Mucosa of descending colon (tissue), 3 donors: ENCODE data around the gene MACROH2A1. TPM values are rescaled to one million over a fixed set of nuclear protein-coding genes. Genes with fewer than 3 reads are reported as not detected.

Experiments
- ATAC-seq: fragments of 200-7000 bp; cut with Tn5 transposase; one replicate; pipeline ENCODE4 v1.9.1; 2020; ENCODE audit warnings: mild to moderate bottlenecking, moderate library complexity
- DNase-seq, 3 donors: peaks; one replicate each; pipeline ENCODE4 v3.0.0-alpha.2; 2020
- H3K36me3 ChIP-seq: fragments of 200-600 bp; one replicate; pipeline ENCODE4 v1.8.0; 2021; ENCODE audit warnings: low read depth, mild to moderate bottlenecking
- H3K4me1 ChIP-seq: fragments of 200-600 bp; one replicate; pipeline ENCODE4 v1.8.0; 2021; ENCODE audit warnings: low read depth, mild to moderate bottlenecking
- H3K4me3 ChIP-seq: fragments of 200-600 bp; one replicate; pipeline ENCODE4 v1.8.0; 2021; ENCODE audit warnings: mild to moderate bottlenecking
- H3K9me3 ChIP-seq: fragments of 200-600 bp; one replicate; pipeline ENCODE4 v1.8.0; 2021; ENCODE audit warnings: mild to moderate bottlenecking
- CTCF ChIP-seq: fragments of 200-600 bp; IDR thresholded peaks from one replicate; pipeline ENCODE4 v1.8.0; 2022; ENCODE audit warnings: antibody characterized with exemption, mild to moderate bottlenecking
- intact Hi-C, 2 donors: fragments of 100-400 bp; cut with DNase I in 1 of 2; cut with micrococcal nuclease in 1 of 2; formaldehyde crosslinking; loops; one replicate each; pipeline versions ENCODE4 v1.11.0 to v1.11.1; 2022; cut with DNase I, micrococcal nuclease
- total RNA-seq, 3 donors: library from RNA; stranded (reverse); fragmentation: NEBNext Ultra II Directional in 2 of 3; extraction: Animal tissue kit (Norgen Biotek cat#: 25700) in 2 of 3; gene quantifications; one replicate each; pipeline versions ENCODE4 v1.2.1 to v1.2.4, GENCODE V29; 2021 to 2023
- donor health status: DM: no; HTN: no; CAD: no; lungs with moderate emphysema.
- donor health status: DM: no; HTN: no; CAD: no.
- donor health status: DM: no; HTN: yes; CAD: no.

MACROH2A1 gene
- total RNA-seq, 3 donors from 2014 or later, result 170 to 255 (median 243) TPM

GRCh38 chr5:135318924-135319323 lies 80.1 kb downstream of the MACROH2A1 start:
- intact Hi-C loops, result no loop called here
- ATAC-seq, result no peak
- no peak overlapping the region for H3K4me3 ChIP-seq

GRCh38 chr5:135318037-135318436 lies 81.0 kb downstream of the MACROH2A1 start:
- no peak for DNase-seq
- intact Hi-C loops, result no loop called here

More at GRCh38 chr5:135318924-135319323, 80.1 kb downstream of the MACROH2A1 start:
- peaks cover 5% of the 10 kb centered on the region for H3K4me1 ChIP-seq
- H3K9me3 ChIP-seq, result no peaks in the 10 kb centered on the region
- no peak for DNase-seq
- H3K36me3 ChIP-seq, result no peaks in the 10 kb centered on the region
- no peak for TF ChIP-seq CTCF

GRCh38 chr5:135317286-135317685 lies 81.7 kb downstream of the MACROH2A1 start:
- DNase-seq (peak in 1 of 3 donors; percentile 0), ATAC-seq (no peak)
- Histone ChIP-seq H3K4me1 (no peaks in the 10 kb centered on the region), H3K4me3 (no peak overlapping the region), H3K9me3 (no peaks in the 10 kb centered on the region), H3K36me3 (no peaks in the 10 kb centered on the region)
- intact Hi-C loops, result no loop called here
- TF ChIP-seq CTCF, result no peak

More at GRCh38 chr5:135318037-135318436, 81.0 kb downstream of the MACROH2A1 start:
- Histone ChIP-seq H3K4me3 (no peak overlapping the region), H3K4me1 (no peaks in the 10 kb centered on the region), H3K9me3 (no peaks in the 10 kb centered on the region), H3K36me3 (no peaks in the 10 kb centered on the region)
- TF ChIP-seq CTCF, result no peak
- no peak for ATAC-seq

- intact Hi-C loops, result no loop called here
- no peaks in the 10 kb centered on the region for H3K36me3 ChIP-seq
- no peaks in the 10 kb centered on the region for H3K9me3 ChIP-seq
- no peak overlapping the region for H3K4me3 ChIP-seq
- H3K4me1 ChIP-seq, result no peaks in the 10 kb centered on the region
- ATAC-seq (no peak), DNase-seq (no peak)
- no peak for TF ChIP-seq CTCF
Observed at GRCh38 chr5:135315386-135315785, 83.6 kb downstream of the MACROH2A1 start.

GRCh38 chr5:135313946-135314345 lies 85.1 kb downstream of the MACROH2A1 start:
- ATAC-seq (no peak), DNase-seq (no peak)
- H3K4me1 ChIP-seq, result no peaks in the 10 kb centered on the region
- H3K4me3 ChIP-seq, result no peak overlapping the region
- intact Hi-C loops, result no loop called here
- no peaks in the 10 kb centered on the region for H3K9me3 ChIP-seq
- no peak for TF ChIP-seq CTCF
- H3K36me3 ChIP-seq, result no peaks in the 10 kb centered on the region

GRCh38 chr5:135313405-135313804 lies 85.6 kb downstream of the MACROH2A1 start:
- H3K36me3 ChIP-seq, result no peaks in the 10 kb centered on the region
- no peak for TF ChIP-seq CTCF
- no peak overlapping the region for H3K4me3 ChIP-seq
- no peak for ATAC-seq
- DNase-seq, result no peak
- H3K4me1 ChIP-seq, result no peaks in the 10 kb centered on the region
- intact Hi-C loops, result no loop called here
- H3K9me3 ChIP-seq, result no peaks in the 10 kb centered on the region
